ENCODE results near the gene LRRK1. TPM values are rescaled to one million over a fixed set of nuclear protein-coding genes. Genes with fewer than 3 reads are reported as not detected.

The LRRK1 gene
- total and polyA plus RNA-seq, 2 of the 13 experiments (the other 11 are each of a cell fraction or from before 2014, with no cell fraction given), result 0.13 to 1.2 TPM

DNA sequence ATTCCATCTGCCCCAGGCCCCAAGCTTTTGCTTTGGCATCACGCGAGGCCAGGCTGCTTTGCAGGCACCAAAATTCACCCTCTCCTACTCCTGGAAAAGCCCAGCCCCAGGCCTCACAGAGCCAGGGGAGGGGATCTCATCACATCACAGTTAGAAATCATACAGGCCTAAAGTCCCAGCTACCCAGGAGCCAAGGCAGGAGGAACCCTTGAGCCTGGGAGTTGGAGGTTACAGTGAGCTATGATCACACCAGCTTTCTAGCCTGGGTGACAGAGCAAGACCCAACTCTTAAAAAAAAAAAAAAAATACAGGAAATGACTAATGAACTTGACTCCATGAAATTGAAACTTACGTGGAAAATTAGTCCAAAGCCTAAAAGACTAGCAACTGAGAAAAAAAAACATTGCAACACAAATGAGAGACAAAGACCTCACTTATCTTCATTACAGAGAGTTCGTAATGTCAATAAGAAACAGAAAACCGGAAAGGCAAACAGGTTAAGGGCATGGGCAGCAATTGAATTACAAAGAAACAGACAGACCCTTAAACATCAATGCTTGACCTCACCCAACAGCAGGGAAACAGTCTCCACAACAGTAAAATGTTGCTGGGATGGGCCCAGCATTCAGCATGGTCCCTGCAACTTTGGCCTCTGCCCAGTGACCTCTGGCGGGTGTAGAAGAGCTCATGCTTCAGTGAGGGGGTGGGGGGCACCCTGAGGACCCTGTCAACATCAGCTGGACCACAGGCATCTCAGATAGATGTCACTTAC lies 151.5 kb downstream of the LRRK1 start (continued):
- TF ChIP-seq, protein P1, sequence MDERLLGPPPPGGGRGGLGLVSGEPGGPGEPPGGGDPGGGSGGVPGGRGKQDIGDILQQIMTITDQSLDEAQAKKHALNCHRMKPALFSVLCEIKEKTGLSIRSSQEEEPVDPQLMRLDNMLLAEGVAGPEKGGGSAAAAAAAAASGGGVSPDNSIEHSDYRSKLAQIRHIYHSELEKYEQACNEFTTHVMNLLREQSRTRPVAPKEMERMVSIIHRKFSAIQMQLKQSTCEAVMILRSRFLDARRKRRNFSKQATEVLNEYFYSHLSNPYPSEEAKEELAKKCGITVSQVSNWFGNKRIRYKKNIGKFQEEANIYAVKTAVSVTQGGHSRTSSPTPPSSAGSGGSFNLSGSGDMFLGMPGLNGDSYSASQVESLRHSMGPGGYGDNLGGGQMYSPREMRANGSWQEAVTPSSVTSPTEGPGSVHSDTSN (CRISPR knock-in tag; IDR thresholded peaks at IDR 0.05), result no peak
- TF ChIP-seq, protein P2, sequence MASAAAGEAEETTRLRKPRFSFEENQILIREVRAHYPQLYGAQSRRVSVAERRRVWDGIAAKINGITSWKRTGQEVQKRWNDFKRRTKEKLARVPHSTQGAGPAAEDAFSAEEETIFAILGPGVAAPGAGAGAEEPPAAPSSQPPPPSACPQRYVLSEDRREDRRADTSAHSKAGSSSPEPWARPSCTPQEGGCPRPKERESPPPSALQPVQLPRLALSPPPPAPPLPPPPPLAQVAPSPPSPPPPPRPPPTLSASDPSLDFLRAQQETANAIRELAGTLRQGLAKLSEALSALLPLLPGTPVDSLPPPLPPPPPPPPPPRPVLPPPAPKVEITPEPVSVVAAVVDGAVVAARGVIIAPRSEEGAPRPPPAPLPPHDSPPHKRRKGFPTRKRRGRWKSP (CRISPR knock-in tag; IDR thresholded peaks at IDR 0.05), result peak; percentile 50; the same call in 1 of the 2 replicates
- TF ChIP-seq, protein P3, sequence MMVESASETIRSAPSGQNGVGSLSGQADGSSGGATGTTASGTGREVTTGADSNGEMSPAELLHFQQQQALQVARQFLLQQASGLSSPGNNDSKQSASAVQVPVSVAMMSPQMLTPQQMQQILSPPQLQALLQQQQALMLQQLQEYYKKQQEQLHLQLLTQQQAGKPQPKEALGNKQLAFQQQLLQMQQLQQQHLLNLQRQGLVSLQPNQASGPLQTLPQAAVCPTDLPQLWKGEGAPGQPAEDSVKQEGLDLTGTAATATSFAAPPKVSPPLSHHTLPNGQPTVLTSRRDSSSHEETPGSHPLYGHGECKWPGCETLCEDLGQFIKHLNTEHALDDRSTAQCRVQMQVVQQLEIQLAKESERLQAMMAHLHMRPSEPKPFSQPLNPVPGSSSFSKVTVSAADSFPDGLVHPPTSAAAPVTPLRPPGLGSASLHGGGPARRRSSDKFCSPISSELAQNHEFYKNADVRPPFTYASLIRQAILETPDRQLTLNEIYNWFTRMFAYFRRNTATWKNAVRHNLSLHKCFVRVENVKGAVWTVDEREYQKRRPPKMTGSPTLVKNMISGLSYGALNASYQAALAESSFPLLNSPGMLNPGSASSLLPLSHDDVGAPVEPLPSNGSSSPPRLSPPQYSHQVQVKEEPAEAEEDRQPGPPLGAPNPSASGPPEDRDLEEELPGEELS (CRISPR knock-in tag; IDR thresholded peaks at IDR 0.05), result peak; percentile 97
- TF ChIP-seq, protein P4, sequence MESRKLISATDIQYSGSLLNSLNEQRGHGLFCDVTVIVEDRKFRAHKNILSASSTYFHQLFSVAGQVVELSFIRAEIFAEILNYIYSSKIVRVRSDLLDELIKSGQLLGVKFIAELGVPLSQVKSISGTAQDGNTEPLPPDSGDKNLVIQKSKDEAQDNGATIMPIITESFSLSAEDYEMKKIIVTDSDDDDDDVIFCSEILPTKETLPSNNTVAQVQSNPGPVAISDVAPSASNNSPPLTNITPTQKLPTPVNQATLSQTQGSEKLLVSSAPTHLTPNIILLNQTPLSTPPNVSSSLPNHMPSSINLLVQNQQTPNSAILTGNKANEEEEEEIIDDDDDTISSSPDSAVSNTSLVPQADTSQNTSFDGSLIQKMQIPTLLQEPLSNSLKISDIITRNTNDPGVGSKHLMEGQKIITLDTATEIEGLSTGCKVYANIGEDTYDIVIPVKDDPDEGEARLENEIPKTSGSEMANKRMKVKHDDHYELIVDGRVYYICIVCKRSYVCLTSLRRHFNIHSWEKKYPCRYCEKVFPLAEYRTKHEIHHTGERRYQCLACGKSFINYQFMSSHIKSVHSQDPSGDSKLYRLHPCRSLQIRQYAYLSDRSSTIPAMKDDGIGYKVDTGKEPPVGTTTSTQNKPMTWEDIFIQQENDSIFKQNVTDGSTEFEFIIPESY (CRISPR knock-in tag; IDR thresholded peaks at IDR 0.05), result peak; percentile 9; the same call in 1 of the 2 replicates
- TF ChIP-seq, protein P5, sequence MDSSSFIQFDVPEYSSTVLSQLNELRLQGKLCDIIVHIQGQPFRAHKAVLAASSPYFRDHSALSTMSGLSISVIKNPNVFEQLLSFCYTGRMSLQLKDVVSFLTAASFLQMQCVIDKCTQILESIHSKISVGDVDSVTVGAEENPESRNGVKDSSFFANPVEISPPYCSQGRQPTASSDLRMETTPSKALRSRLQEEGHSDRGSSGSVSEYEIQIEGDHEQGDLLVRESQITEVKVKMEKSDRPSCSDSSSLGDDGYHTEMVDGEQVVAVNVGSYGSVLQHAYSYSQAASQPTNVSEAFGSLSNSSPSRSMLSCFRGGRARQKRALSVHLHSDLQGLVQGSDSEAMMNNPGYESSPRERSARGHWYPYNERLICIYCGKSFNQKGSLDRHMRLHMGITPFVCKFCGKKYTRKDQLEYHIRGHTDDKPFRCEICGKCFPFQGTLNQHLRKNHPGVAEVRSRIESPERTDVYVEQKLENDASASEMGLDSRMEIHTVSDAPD (CRISPR knock-in tag; IDR thresholded peaks at IDR 0.05), result peak; percentile 42; the same call in 1 of the 2 replicates
- TF ChIP-seq ZNF629 (CRISPR knock-in tag; conservative IDR thresholded peaks at IDR 0.05) (0 out of 2 replicates have a peak, but pooled peaks have one; percentile 28), IRF2 (CRISPR knock-in tag; IDR thresholded peaks at IDR 0.05) (peak; percentile 64), SP2 (CRISPR knock-in tag; IDR thresholded peaks at IDR 0.05) (no peak)
- TF ChIP-seq, protein P6, sequence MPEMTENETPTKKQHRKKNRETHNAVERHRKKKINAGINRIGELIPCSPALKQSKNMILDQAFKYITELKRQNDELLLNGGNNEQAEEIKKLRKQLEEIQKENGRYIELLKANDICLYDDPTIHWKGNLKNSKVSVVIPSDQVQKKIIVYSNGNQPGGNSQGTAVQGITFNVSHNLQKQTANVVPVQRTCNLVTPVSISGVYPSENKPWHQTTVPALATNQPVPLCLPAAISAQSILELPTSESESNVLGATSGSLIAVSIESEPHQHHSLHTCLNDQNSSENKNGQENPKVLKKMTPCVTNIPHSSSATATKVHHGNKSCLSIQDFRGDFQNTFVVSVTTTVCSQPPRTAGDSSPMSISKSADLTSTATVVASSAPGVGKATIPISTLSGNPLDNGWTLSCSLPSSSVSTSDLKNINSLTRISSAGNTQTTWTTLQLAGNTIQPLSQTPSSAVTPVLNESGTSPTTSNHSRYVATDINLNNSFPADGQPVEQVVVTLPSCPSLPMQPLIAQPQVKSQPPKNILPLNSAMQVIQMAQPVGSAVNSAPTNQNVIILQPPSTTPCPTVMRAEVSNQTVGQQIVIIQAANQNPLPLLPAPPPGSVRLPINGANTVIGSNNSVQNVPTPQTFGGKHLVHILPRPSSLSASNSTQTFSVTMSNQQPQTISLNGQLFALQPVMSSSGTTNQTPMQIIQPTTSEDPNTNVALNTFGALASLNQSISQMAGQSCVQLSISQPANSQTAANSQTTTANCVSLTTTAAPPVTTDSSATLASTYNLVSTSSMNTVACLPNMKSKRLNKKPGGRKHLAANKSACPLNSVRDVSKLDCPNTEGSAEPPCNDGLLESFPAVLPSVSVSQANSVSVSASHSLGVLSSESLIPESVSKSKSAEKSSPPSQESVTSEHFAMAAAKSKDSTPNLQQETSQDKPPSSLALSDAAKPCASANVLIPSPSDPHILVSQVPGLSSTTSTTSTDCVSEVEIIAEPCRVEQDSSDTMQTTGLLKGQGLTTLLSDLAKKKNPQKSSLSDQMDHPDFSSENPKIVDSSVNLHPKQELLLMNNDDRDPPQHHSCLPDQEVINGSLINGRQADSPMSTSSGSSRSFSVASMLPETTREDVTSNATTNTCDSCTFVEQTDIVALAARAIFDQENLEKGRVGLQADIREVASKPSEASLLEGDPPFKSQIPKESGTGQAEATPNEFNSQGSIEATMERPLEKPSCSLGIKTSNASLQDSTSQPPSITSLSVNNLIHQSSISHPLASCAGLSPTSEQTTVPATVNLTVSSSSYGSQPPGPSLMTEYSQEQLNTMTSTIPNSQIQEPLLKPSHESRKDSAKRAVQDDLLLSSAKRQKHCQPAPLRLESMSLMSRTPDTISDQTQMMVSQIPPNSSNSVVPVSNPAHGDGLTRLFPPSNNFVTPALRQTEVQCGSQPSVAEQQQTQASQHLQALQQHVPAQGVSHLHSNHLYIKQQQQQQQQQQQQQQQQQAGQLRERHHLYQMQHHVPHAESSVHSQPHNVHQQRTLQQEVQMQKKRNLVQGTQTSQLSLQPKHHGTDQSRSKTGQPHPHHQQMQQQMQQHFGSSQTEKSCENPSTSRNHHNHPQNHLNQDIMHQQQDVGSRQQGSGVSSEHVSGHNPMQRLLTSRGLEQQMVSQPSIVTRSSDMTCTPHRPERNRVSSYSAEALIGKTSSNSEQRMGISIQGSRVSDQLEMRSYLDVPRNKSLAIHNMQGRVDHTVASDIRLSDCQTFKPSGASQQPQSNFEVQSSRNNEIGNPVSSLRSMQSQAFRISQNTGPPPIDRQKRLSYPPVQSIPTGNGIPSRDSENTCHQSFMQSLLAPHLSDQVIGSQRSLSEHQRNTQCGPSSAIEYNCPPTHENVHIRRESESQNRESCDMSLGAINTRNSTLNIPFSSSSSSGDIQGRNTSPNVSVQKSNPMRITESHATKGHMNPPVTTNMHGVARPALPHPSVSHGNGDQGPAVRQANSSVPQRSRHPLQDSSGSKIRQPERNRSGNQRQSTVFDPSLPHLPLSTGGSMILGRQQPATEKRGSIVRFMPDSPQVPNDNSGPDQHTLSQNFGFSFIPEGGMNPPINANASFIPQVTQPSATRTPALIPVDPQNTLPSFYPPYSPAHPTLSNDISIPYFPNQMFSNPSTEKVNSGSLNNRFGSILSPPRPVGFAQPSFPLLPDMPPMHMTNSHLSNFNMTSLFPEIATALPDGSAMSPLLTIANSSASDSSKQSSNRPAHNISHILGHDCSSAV (CRISPR knock-in tag; IDR thresholded peaks at IDR 0.05; ENCODE audit: borderline replicate concordance), result no peak
